ENCODE results near the gene CREG2. TPM values are rescaled to one million over a fixed set of nuclear protein-coding genes. Genes with fewer than 3 reads are reported as not detected.

CREG2 gene
- total and polyA plus RNA-seq, 7 experiments from 2014 or later = 0.56 TPM; not detected in 6

DNA sequence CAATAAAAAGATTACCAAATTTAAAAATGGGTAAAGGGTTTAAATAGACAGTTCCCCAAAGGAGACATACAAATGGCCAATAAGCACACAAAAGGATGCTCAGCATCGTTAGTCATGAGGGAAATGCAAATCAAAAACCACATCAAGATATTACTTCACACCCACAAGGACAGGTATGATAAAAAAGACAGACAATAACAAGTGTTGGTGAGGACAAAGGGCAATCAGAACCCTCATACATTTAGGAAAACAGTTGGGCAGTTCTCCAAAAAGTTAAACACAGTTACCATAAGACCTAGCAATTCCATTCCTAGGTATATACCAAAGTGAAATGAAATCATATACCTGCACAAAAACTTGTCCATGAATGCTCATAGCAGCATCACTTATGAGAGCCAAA lies 14.5 kb downstream of the CREG2 start:
- ChIA-PET POLR2A (no interaction called here), CTCF (no interaction called here)
- no peak overlapping the region for H3K27ac ChIP-seq (ENCODE audit: low read depth, low read length)
- peaks cover 12 to 26% (median 23%) of the 10 kb centered on the region in 7 donors for H3K4me1 Mint-ChIP-seq
- DNase-seq (no peak), ATAC-seq (no peak)
- H3K27me3 Mint-ChIP-seq = peaks cover 0 to 21% (median 0%) of the 10 kb centered on the region in 5 donors
- peaks cover 0 to 13% (median 2%) of the 10 kb centered on the region in 11 donors for H3K9me3 Mint-ChIP-seq
- H3K9me3 ChIP-seq (ENCODE audit: control insufficient read depth in 2 of 3, low read length in 3 of 3) = no peaks in the 10 kb centered on the region
- H3K27ac Mint-ChIP-seq = peak overlapping the region in 1 of 9 donors; percentile 57
- H3K4me3 ChIP-seq (ENCODE audit: low read length) = no peak overlapping the region
- H3K27me3 ChIP-seq (ENCODE audit: control insufficient read depth in 2 of 2, insufficient read depth in 2 of 2, low read length in 2 of 2) = no peaks in the 10 kb centered on the region
- peaks cover 0 to 8% of the 10 kb centered on the region in 2 donors for H3K4me1 ChIP-seq (ENCODE audit: control insufficient read depth in 2 of 2, insufficient read depth in 2 of 2, low read length in 2 of 2)
- no peaks in the 10 kb centered on the region for H3K36me3 ChIP-seq (ENCODE audit: control insufficient read depth in 2 of 3, insufficient read depth in 3 of 3, low read length in 3 of 3)
- no peak overlapping the region for H3K4me3 Mint-ChIP-seq
- intact Hi-C loops (cut with micrococcal nuclease) = no loop called here
- peaks cover 0 to 10% (median 0%) of the 10 kb centered on the region in 5 donors for H3K36me3 Mint-ChIP-seq

DNA sequence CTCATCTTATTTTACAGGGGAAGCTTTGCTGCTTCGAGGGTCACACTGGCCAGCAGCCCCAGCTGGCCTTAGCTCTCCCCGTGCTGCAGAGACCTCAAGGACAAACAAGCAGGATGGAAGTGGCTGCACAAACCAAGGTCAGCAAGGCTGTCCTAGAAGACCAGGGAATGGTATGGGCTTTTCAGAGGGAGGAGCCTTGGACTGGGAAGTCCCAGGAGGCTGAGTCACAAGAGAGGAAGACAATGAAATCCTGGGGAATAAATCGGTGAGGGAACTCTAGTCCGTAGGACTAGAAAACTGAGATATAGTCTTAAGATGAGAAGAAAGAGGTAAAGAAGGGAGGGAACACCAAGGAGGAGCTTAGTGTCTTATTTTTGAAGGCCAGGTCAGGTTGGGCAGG lies 15.7 kb downstream of the CREG2 start:
- Histone ChIP-seq H3K4me1 (ENCODE audit: control insufficient read depth in 2 of 2, insufficient read depth in 2 of 2, low read length in 2 of 2) (peaks cover 0 to 8% of the 10 kb centered on the region in 2 donors), H3K36me3 (ENCODE audit: control insufficient read depth in 2 of 3, insufficient read depth in 3 of 3, low read length in 3 of 3) (no peaks in the 10 kb centered on the region), H3K27me3 (ENCODE audit: control insufficient read depth in 2 of 2, insufficient read depth in 2 of 2, low read length in 2 of 2) (no peaks in the 10 kb centered on the region), H3K27ac (ENCODE audit: low read depth, low read length) (no peak overlapping the region), H3K9me3 (ENCODE audit: control insufficient read depth in 2 of 3, low read length in 3 of 3) (no peaks in the 10 kb centered on the region), H3K4me3 (ENCODE audit: low read length) (no peak overlapping the region)
- H3K27ac Mint-ChIP-seq = no peak overlapping the region
- ATAC-seq = no peak
- intact Hi-C loops (cut with micrococcal nuclease) = no loop called here
- H3K4me3 Mint-ChIP-seq = no peak overlapping the region
- ChIA-PET CTCF (no interaction called here), POLR2A (no interaction called here)
- H3K36me3 Mint-ChIP-seq = peaks cover 0 to 10% (median 0%) of the 10 kb centered on the region in 5 donors
- peaks cover 0 to 17% (median 0%) of the 10 kb centered on the region in 5 donors for H3K27me3 Mint-ChIP-seq
- no peak for DNase-seq
- peaks cover 12 to 26% (median 23%) of the 10 kb centered on the region in 7 donors for H3K4me1 Mint-ChIP-seq
- H3K9me3 Mint-ChIP-seq = peaks cover 0 to 13% (median 2%) of the 10 kb centered on the region in 11 donors

DNA sequence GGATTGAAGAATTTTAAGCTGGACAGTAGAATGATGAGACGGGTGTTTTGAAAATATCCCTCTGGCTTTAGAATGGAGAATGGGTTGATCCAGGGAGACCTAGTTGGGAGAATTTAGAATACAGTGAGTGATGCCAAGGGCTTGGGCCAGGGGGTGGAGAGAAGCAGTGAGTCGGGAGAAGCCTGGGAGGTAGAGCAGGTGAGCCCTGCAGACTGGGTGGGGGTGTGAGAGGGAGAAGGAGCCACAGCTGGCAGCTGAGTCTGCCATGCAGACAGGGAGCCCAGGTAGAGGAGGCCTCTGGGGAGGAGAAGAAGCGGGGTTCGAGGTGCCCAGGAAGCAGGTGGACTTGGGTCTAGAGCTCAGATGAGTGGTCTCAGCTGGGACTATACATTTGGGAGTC lies 18.2 kb downstream of the CREG2 start:
- no peak overlapping the region for H3K27ac Mint-ChIP-seq
- Histone ChIP-seq H3K4me3 (ENCODE audit: low read length) (no peak overlapping the region), H3K27me3 (ENCODE audit: control insufficient read depth in 2 of 2, insufficient read depth in 2 of 2, low read length in 2 of 2) (no peaks in the 10 kb centered on the region), H3K9me3 (ENCODE audit: control insufficient read depth in 2 of 3, low read length in 3 of 3) (no peaks in the 10 kb centered on the region), H3K36me3 (ENCODE audit: control insufficient read depth in 2 of 3, insufficient read depth in 3 of 3, low read length in 3 of 3) (no peaks in the 10 kb centered on the region), H3K27ac (ENCODE audit: low read depth, low read length) (no peak overlapping the region), H3K4me1 (ENCODE audit: control insufficient read depth in 2 of 2, insufficient read depth in 2 of 2, low read length in 2 of 2) (no peaks in the 10 kb centered on the region)
- no peak overlapping the region for H3K4me3 Mint-ChIP-seq
- ATAC-seq (no peak), DNase-seq (no peak)
- H3K36me3 Mint-ChIP-seq = peaks cover 0 to 10% (median 0%) of the 10 kb centered on the region in 5 donors
- POLR2A ChIA-PET = interaction anchor here (1.4 kb wide), 1 partner anchor 8 kb away, joined by 5 read pairs; no protein-coding TSS in a partner anchor
- CTCF ChIA-PET = no interaction called here
- peaks cover 0 to 32% (median 0%) of the 10 kb centered on the region in 5 donors for H3K27me3 Mint-ChIP-seq
- H3K9me3 Mint-ChIP-seq = peaks cover 0 to 13% (median 2%) of the 10 kb centered on the region in 11 donors
- peaks cover under 1 to 11% (median 6%) of the 10 kb centered on the region in 7 donors for H3K4me1 Mint-ChIP-seq
- intact Hi-C loops (cut with micrococcal nuclease) = no loop called here

DNA sequence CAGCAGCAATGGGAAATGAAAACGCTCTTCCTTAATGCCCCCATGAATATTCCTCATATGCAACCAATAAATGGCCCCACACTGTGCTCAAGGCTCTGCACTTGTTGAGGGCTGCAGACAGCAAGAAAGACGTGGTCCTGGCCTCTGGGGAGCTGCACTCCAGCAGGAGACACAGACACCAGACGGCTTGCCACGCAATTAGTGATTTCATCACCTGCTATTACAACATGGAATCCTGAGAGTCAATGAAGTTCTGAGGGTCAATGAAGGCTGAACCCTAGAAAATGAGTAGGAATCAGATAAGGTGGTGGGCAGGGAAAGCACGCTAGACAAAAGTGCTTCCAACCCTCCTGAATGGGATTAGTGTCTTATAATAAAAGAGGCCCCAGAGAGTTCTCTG lies 18.9 kb downstream of the CREG2 start:
- no peak overlapping the region for H3K27ac Mint-ChIP-seq
- Histone ChIP-seq H3K36me3 (ENCODE audit: control insufficient read depth in 2 of 3, insufficient read depth in 3 of 3, low read length in 3 of 3) (no peaks in the 10 kb centered on the region), H3K4me3 (ENCODE audit: low read length) (no peak overlapping the region), H3K9me3 (ENCODE audit: control insufficient read depth in 2 of 3, low read length in 3 of 3) (no peaks in the 10 kb centered on the region), H3K27ac (ENCODE audit: low read depth, low read length) (no peak overlapping the region), H3K4me1 (ENCODE audit: control insufficient read depth in 2 of 2, insufficient read depth in 2 of 2, low read length in 2 of 2) (no peaks in the 10 kb centered on the region), H3K27me3 (ENCODE audit: control insufficient read depth in 2 of 2, insufficient read depth in 2 of 2, low read length in 2 of 2) (no peaks in the 10 kb centered on the region)
- intact Hi-C loops (cut with micrococcal nuclease) = no loop called here
- DNase-seq (no peak), ATAC-seq (no peak)
- peaks cover 0 to 9% (median 0%) of the 10 kb centered on the region in 5 donors for H3K36me3 Mint-ChIP-seq
- CTCF ChIA-PET = no interaction called here
- peaks cover 0 to 32% (median 0%) of the 10 kb centered on the region in 5 donors for H3K27me3 Mint-ChIP-seq
- H3K4me1 Mint-ChIP-seq = peaks cover 1 to 12% (median 3%) of the 10 kb centered on the region in 7 donors
- H3K4me3 Mint-ChIP-seq = no peak overlapping the region
- peaks cover 0 to 11% (median 2%) of the 10 kb centered on the region in 11 donors for H3K9me3 Mint-ChIP-seq
- POLR2A ChIA-PET = no interaction called here

DNA sequence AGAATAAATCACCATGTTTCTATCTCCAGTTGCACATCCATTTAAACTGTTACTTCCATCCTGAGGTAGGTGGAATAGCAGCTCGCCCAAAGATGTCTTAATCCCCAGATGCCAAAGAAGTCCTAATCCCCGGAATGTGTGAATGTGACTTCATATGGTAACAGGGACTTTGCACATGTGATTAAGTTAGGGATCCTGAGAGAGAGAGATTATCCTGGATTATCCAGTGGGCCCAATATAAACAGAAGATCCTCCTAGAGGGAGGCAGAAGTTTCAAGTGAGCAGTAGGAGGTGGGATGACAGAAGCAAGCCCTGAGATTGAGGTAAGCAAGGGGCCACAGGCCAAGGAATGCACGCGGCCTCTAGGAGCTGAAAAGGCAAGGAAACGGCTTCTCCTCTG lies 19.8 kb downstream of the CREG2 start:
- no peak for ATAC-seq
- no peaks in the 10 kb centered on the region for H3K36me3 ChIP-seq (ENCODE audit: control insufficient read depth in 2 of 3, insufficient read depth in 3 of 3, low read length in 3 of 3)
- peaks cover 0 to 32% (median 0%) of the 10 kb centered on the region in 5 donors for H3K27me3 Mint-ChIP-seq
- no peak overlapping the region for H3K4me3 Mint-ChIP-seq
- peaks cover 0 to 4% (median 0%) of the 10 kb centered on the region in 11 donors for H3K9me3 Mint-ChIP-seq
- H3K9me3 ChIP-seq (ENCODE audit: control insufficient read depth in 2 of 3, low read length in 3 of 3) = no peaks in the 10 kb centered on the region
- peaks cover 0 to 2% (median 0%) of the 10 kb centered on the region in 5 donors for H3K36me3 Mint-ChIP-seq
- H3K27ac ChIP-seq (ENCODE audit: low read depth, low read length) = no peak overlapping the region
- intact Hi-C loops (cut with micrococcal nuclease) = no loop called here
- no peaks in the 10 kb centered on the region for H3K27me3 ChIP-seq (ENCODE audit: control insufficient read depth in 2 of 2, insufficient read depth in 2 of 2, low read length in 2 of 2)
- CTCF ChIA-PET = no interaction called here
- no peak overlapping the region for H3K4me3 ChIP-seq (ENCODE audit: low read length)
- peaks cover 1 to 12% (median 2%) of the 10 kb centered on the region in 7 donors for H3K4me1 Mint-ChIP-seq
- no peak overlapping the region for H3K27ac Mint-ChIP-seq
- H3K4me1 ChIP-seq (ENCODE audit: control insufficient read depth in 2 of 2, insufficient read depth in 2 of 2, low read length in 2 of 2) = peaks cover 3 to 4% of the 10 kb centered on the region in 2 donors
- DNase-seq = no peak
- POLR2A ChIA-PET = no interaction called here

- H3K27ac ChIP-seq (ENCODE audit: low read depth, low read length) = no peak overlapping the region
- Mint-ChIP-seq H3K4me1 (peaks cover 26 to 31% (median 28%) of the 10 kb centered on the region in 7 donors), H3K4me3 (no peak overlapping the region), H3K27ac (peak overlapping the region in 1 of 9 donors; percentile 45), H3K36me3 (peaks cover 0 to 2% (median 0%) of the 10 kb centered on the region in 5 donors), H3K9me3 (peaks cover 0 to 4% (median 0%) of the 10 kb centered on the region in 11 donors), H3K27me3 (peaks cover 0 to 22% (median 0%) of the 10 kb centered on the region in 5 donors)
- H3K9me3 ChIP-seq (ENCODE audit: control insufficient read depth in 2 of 3, low read length in 3 of 3) = no peaks in the 10 kb centered on the region
- H3K27me3 ChIP-seq (ENCODE audit: control insufficient read depth in 2 of 2, insufficient read depth in 2 of 2, low read length in 2 of 2) = no peaks in the 10 kb centered on the region
- ATAC-seq = no peak
- no peak for DNase-seq
- H3K4me1 ChIP-seq (ENCODE audit: control insufficient read depth in 2 of 2, insufficient read depth in 2 of 2, low read length in 2 of 2) = peaks cover 18 to 26% of the 10 kb centered on the region in 2 donors
- H3K4me3 ChIP-seq (ENCODE audit: low read length) = no peak overlapping the region
- ChIA-PET POLR2A (interaction anchor here (0.6 kb wide), 1 partner anchor 62 kb away, joined by 3 read pairs; no protein-coding TSS in a partner anchor), CTCF (no interaction called here)
- intact Hi-C loops (cut with micrococcal nuclease) = no loop called here
- H3K36me3 ChIP-seq (ENCODE audit: control insufficient read depth in 2 of 3, insufficient read depth in 3 of 3, low read length in 3 of 3) = no peaks in the 10 kb centered on the region
Observed at GRCh38 chr2:101364878-101365277, 22.4 kb downstream of the CREG2 start.

DNA sequence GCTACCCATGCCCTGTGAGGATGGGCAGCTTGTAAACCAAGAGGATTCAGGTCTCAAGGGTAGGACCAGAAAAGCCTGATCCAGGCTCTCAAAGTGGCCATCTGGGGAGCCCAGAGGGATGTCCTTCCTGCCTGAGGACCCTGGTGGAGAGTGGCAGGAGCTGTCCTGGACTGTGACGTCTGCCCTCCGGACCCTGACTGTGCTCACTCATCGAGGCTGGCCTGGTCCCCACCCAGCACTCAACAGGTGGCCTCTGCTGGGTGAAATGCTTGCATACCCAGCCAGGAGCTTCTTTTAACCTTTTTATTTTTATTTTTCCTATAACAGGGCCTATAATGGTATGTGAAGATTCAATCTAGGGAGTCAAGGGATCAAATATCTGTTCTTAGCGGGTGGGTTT lies 24.5 kb downstream of the CREG2 start:
- Histone ChIP-seq H3K27me3 (ENCODE audit: control insufficient read depth in 2 of 2, insufficient read depth in 2 of 2, low read length in 2 of 2) (no peaks in the 10 kb centered on the region), H3K4me1 (ENCODE audit: control insufficient read depth in 2 of 2, insufficient read depth in 2 of 2, low read length in 2 of 2) (peaks cover 18 to 26% of the 10 kb centered on the region in 2 donors), H3K4me3 (ENCODE audit: low read length) (no peak overlapping the region), H3K27ac (ENCODE audit: low read depth, low read length) (no peak overlapping the region), H3K9me3 (ENCODE audit: control insufficient read depth in 2 of 3, low read length in 3 of 3) (no peaks in the 10 kb centered on the region), H3K36me3 (ENCODE audit: control insufficient read depth in 2 of 3, insufficient read depth in 3 of 3, low read length in 3 of 3) (no peaks in the 10 kb centered on the region)
- peaks cover 26 to 37% (median 29%) of the 10 kb centered on the region in 7 donors for H3K4me1 Mint-ChIP-seq
- CTCF ChIA-PET = interaction anchor here (0.7 to 2.9 kb wide), 3 partner anchors 20 to 488 kb away, joined by 5 to 14 read pairs (median 13); partner anchors contain the start of gene CREG2
- H3K27ac Mint-ChIP-seq = peak overlapping the region in 1 of 9 donors; percentile 19
- peaks cover 0 to 4% (median 0%) of the 10 kb centered on the region in 5 donors for H3K36me3 Mint-ChIP-seq
- ATAC-seq (no peak), DNase-seq (no peak)
- H3K27me3 Mint-ChIP-seq = peaks cover 0 to 17% (median 0%) of the 10 kb centered on the region in 5 donors
- H3K4me3 Mint-ChIP-seq = peak overlapping the region in 1 of 10 donors; percentile 35
- POLR2A ChIA-PET = interaction anchor here (0.6 to 1.3 kb wide), 5 partner anchors 11 to 109 kb away, joined by 3 to 4 read pairs (median 3); partner anchors contain the start of gene RNF149
- H3K9me3 Mint-ChIP-seq = peaks cover 0 to 4% (median 0%) of the 10 kb centered on the region in 11 donors
- intact Hi-C loops (cut with micrococcal nuclease) = no loop called here

Data from naive thymus-derived CD4-positive, alpha-beta T cell (primary cell).